Measurements from ENCODE around the gene RPS15A.

The RPS15A gene

GRCh38 chr16:18832006-18832405 is 41.9 kb upstream of the RPS15A start:
- FAIRE-seq (no peak), DNase-seq (ENCODE audit: insufficient read length, low spot score) (no peak)
- no peak for TF ChIP-seq CTCF (IDR thresholded peaks at IDR 0.05; ENCODE audit: insufficient read depth, missing control alignments)

- FAIRE-seq (no peak), DNase-seq (ENCODE audit: insufficient read length, low spot score) (no peak)
- TF ChIP-seq CTCF (IDR thresholded peaks at IDR 0.05; ENCODE audit: insufficient read depth, missing control alignments), result no peak
These were observed 39.1 kb upstream of the RPS15A start for GRCh38 chr16:18829251-18829650.

- no peak for DNase-seq (ENCODE audit: insufficient read length, low spot score)
- no peak for TF ChIP-seq CTCF (IDR thresholded peaks at IDR 0.05; ENCODE audit: insufficient read depth, missing control alignments)
- FAIRE-seq, result no peak
These were observed 37.8 kb upstream of the RPS15A start for GRCh38 chr16:18827890-18828289.

GRCh38 chr16:18816286-18816685 is 26.2 kb upstream of the RPS15A start:
- TF ChIP-seq CTCF (IDR thresholded peaks at IDR 0.05; ENCODE audit: insufficient read depth, missing control alignments), result no peak
- FAIRE-seq (no peak), DNase-seq (ENCODE audit: insufficient read length, low spot score) (no peak)

- no peak for FAIRE-seq
- no peak for DNase-seq (ENCODE audit: insufficient read length, low spot score)
- no peak for TF ChIP-seq CTCF (IDR thresholded peaks at IDR 0.05; ENCODE audit: insufficient read depth, missing control alignments)
These were observed 21.8 kb upstream of the RPS15A start for GRCh38 chr16:18811925-18812324.

- TF ChIP-seq CTCF (IDR thresholded peaks at IDR 0.05; ENCODE audit: insufficient read depth, missing control alignments), result no peak
- DNase-seq (ENCODE audit: insufficient read length, low spot score), result no peak
- no peak for FAIRE-seq
These were observed 19.0 kb upstream of the RPS15A start for GRCh38 chr16:18809165-18809564.

- DNase-seq (ENCODE audit: insufficient read length, low spot score) (no peak), FAIRE-seq (no peak)
- no peak for TF ChIP-seq CTCF (IDR thresholded peaks at IDR 0.05; ENCODE audit: insufficient read depth, missing control alignments)
These were observed 15.2 kb upstream of the RPS15A start for GRCh38 chr16:18805257-18805773.
